Measurements from ENCODE around the gene PRKN. TPM values are rescaled to one million over a fixed set of nuclear protein-coding genes. Genes with fewer than 3 reads are reported as not detected.

PRKN gene
- total RNA-seq, 1 donor from 2014 or later = not detected

GRCh38 chr6:161359618-161359945 is 1368.0 kb downstream of the PRKN start:
- no peak overlapping the region for H3K27ac Mint-ChIP-seq
- DNase-seq (ENCODE audit: low spot score) = no peak
- H3K27me3 Mint-ChIP-seq (ENCODE audit: low read depth) = no peaks in the 10 kb centered on the region
- no peaks in the 10 kb centered on the region for H3K36me3 Mint-ChIP-seq (ENCODE audit: low read depth)
- intact Hi-C loops (cut with micrococcal nuclease) = no loop called here
- no peak overlapping the region for H3K4me3 Mint-ChIP-seq (ENCODE audit: low read depth)
- H3K4me1 Mint-ChIP-seq (ENCODE audit: low read depth) = peaks cover 5% of the 10 kb centered on the region
- peaks cover 16% of the 10 kb centered on the region for H3K9me3 Mint-ChIP-seq

GRCh38 chr6:161356167-161356854 is 1371.3 kb downstream of the PRKN start:
- Mint-ChIP-seq H3K4me3 (ENCODE audit: low read depth) (no peak overlapping the region), H3K9me3 (peaks cover 4% of the 10 kb centered on the region), H3K4me1 (ENCODE audit: low read depth) (peaks cover 5% of the 10 kb centered on the region), H3K36me3 (ENCODE audit: low read depth) (no peaks in the 10 kb centered on the region), H3K27me3 (ENCODE audit: low read depth) (no peaks in the 10 kb centered on the region), H3K27ac (no peak overlapping the region)
- intact Hi-C loops (cut with micrococcal nuclease) = no loop called here
- no peak for DNase-seq (ENCODE audit: low spot score)

- Mint-ChIP-seq H3K27me3 (ENCODE audit: low read depth) (no peaks in the 10 kb centered on the region), H3K27ac (no peak overlapping the region), H3K4me3 (ENCODE audit: low read depth) (no peak overlapping the region), H3K36me3 (ENCODE audit: low read depth) (no peaks in the 10 kb centered on the region), H3K9me3 (no peaks in the 10 kb centered on the region), H3K4me1 (ENCODE audit: low read depth) (peaks cover 5% of the 10 kb centered on the region)
- DNase-seq (ENCODE audit: low spot score) = no peak
- intact Hi-C loops (cut with micrococcal nuclease) = no loop called here
Observed at GRCh38 chr6:161355696-161356095, 1371.9 kb downstream of the PRKN start.

GRCh38 chr6:161354956-161355355 is 1372.6 kb downstream of the PRKN start:
- Mint-ChIP-seq H3K36me3 (ENCODE audit: low read depth) (no peaks in the 10 kb centered on the region), H3K4me3 (ENCODE audit: low read depth) (no peak overlapping the region), H3K27me3 (ENCODE audit: low read depth) (no peaks in the 10 kb centered on the region), H3K27ac (no peak overlapping the region), H3K9me3 (no peaks in the 10 kb centered on the region), H3K4me1 (ENCODE audit: low read depth) (peaks cover 5% of the 10 kb centered on the region)
- intact Hi-C loops (cut with micrococcal nuclease) = no loop called here
- DNase-seq (ENCODE audit: low spot score) = no peak

GRCh38 chr6:161354276-161354840 is 1373.2 kb downstream of the PRKN start:
- no peaks in the 10 kb centered on the region for H3K9me3 Mint-ChIP-seq
- no peak for DNase-seq (ENCODE audit: low spot score)
- intact Hi-C loops (cut with micrococcal nuclease) = no loop called here

GRCh38 chr6:161353208-161353613 is 1374.4 kb downstream of the PRKN start:
- Mint-ChIP-seq H3K27ac (no peak overlapping the region), H3K36me3 (ENCODE audit: low read depth) (no peaks in the 10 kb centered on the region), H3K4me3 (ENCODE audit: low read depth) (no peak overlapping the region), H3K9me3 (no peaks in the 10 kb centered on the region), H3K27me3 (ENCODE audit: low read depth) (no peaks in the 10 kb centered on the region), H3K4me1 (ENCODE audit: low read depth) (peaks cover 5% of the 10 kb centered on the region)
- DNase-seq (ENCODE audit: low spot score) = no peak
- intact Hi-C loops (cut with micrococcal nuclease) = no loop called here

More at GRCh38 chr6:161354276-161354840, 1373.2 kb downstream of the PRKN start:
- Mint-ChIP-seq H3K27ac (no peak overlapping the region), H3K27me3 (ENCODE audit: low read depth) (no peaks in the 10 kb centered on the region), H3K4me3 (ENCODE audit: low read depth) (no peak overlapping the region), H3K4me1 (ENCODE audit: low read depth) (peaks cover 5% of the 10 kb centered on the region), H3K36me3 (ENCODE audit: low read depth) (no peaks in the 10 kb centered on the region)

GRCh38 chr6:161351858-161352257 is 1375.7 kb downstream of the PRKN start:
- H3K27me3 Mint-ChIP-seq (ENCODE audit: low read depth) = no peaks in the 10 kb centered on the region
- DNase-seq (ENCODE audit: low spot score) = no peak

GRCh38 chr6:161349886-161350285 is 1377.7 kb downstream of the PRKN start:
- intact Hi-C loops (cut with micrococcal nuclease) = no loop called here
- H3K27me3 Mint-ChIP-seq (ENCODE audit: low read depth) = no peaks in the 10 kb centered on the region
- no peak overlapping the region for H3K4me3 Mint-ChIP-seq (ENCODE audit: low read depth)
- no peaks in the 10 kb centered on the region for H3K36me3 Mint-ChIP-seq (ENCODE audit: low read depth)
- H3K4me1 Mint-ChIP-seq (ENCODE audit: low read depth) = no peaks in the 10 kb centered on the region
- H3K27ac Mint-ChIP-seq = no peak overlapping the region
- H3K9me3 Mint-ChIP-seq = no peaks in the 10 kb centered on the region
- DNase-seq (ENCODE audit: low spot score) = no peak

More at GRCh38 chr6:161351858-161352257, 1375.7 kb downstream of the PRKN start:
- no peaks in the 10 kb centered on the region for H3K9me3 Mint-ChIP-seq
- H3K4me1 Mint-ChIP-seq (ENCODE audit: low read depth) = peaks cover 5% of the 10 kb centered on the region
- H3K27ac Mint-ChIP-seq = no peak overlapping the region
- H3K4me3 Mint-ChIP-seq (ENCODE audit: low read depth) = no peak overlapping the region
- no peaks in the 10 kb centered on the region for H3K36me3 Mint-ChIP-seq (ENCODE audit: low read depth)
- intact Hi-C loops (cut with micrococcal nuclease) = no loop called here

GRCh38 chr6:161348628-161348994 is 1379.0 kb downstream of the PRKN start:
- no peaks in the 10 kb centered on the region for H3K4me1 Mint-ChIP-seq (ENCODE audit: low read depth)
- H3K36me3 Mint-ChIP-seq (ENCODE audit: low read depth) = no peaks in the 10 kb centered on the region
- no peak overlapping the region for H3K27ac Mint-ChIP-seq
- H3K27me3 Mint-ChIP-seq (ENCODE audit: low read depth) = no peaks in the 10 kb centered on the region
- no peaks in the 10 kb centered on the region for H3K9me3 Mint-ChIP-seq
- intact Hi-C loops (cut with micrococcal nuclease) = no loop called here
- DNase-seq (ENCODE audit: low spot score) = no peak
- H3K4me3 Mint-ChIP-seq (ENCODE audit: low read depth) = no peak overlapping the region

- intact Hi-C loops (cut with micrococcal nuclease) = no loop called here
- Mint-ChIP-seq H3K4me1 (ENCODE audit: low read depth) (no peaks in the 10 kb centered on the region), H3K36me3 (ENCODE audit: low read depth) (no peaks in the 10 kb centered on the region), H3K9me3 (no peaks in the 10 kb centered on the region), H3K27ac (no peak overlapping the region), H3K27me3 (ENCODE audit: low read depth) (no peaks in the 10 kb centered on the region), H3K4me3 (ENCODE audit: low read depth) (no peak overlapping the region)
- no peak for DNase-seq (ENCODE audit: low spot score)
Observed at GRCh38 chr6:161347988-161348627, 1379.5 kb downstream of the PRKN start.

- H3K4me1 Mint-ChIP-seq (ENCODE audit: low read depth) = no peaks in the 10 kb centered on the region
- no peaks in the 10 kb centered on the region for H3K9me3 Mint-ChIP-seq
- DNase-seq (ENCODE audit: low spot score) = no peak
- peaks cover 1% of the 10 kb centered on the region for H3K27me3 Mint-ChIP-seq (ENCODE audit: low read depth)
- no peak overlapping the region for H3K4me3 Mint-ChIP-seq (ENCODE audit: low read depth)
- no peaks in the 10 kb centered on the region for H3K36me3 Mint-ChIP-seq (ENCODE audit: low read depth)
- intact Hi-C loops (cut with micrococcal nuclease) = no loop called here
- no peak overlapping the region for H3K27ac Mint-ChIP-seq
Observed at GRCh38 chr6:161347125-161347524, 1380.4 kb downstream of the PRKN start.

- Mint-ChIP-seq H3K27ac (no peak overlapping the region), H3K9me3 (no peaks in the 10 kb centered on the region), H3K4me1 (ENCODE audit: low read depth) (no peaks in the 10 kb centered on the region), H3K36me3 (ENCODE audit: low read depth) (no peaks in the 10 kb centered on the region), H3K4me3 (ENCODE audit: low read depth) (no peak overlapping the region), H3K27me3 (ENCODE audit: low read depth) (peaks cover 1% of the 10 kb centered on the region)
- intact Hi-C loops (cut with micrococcal nuclease) = no loop called here
- DNase-seq (ENCODE audit: low spot score) = no peak
Observed at GRCh38 chr6:161346717-161347116, 1380.8 kb downstream of the PRKN start.

- no peaks in the 10 kb centered on the region for H3K9me3 Mint-ChIP-seq
- no peak overlapping the region for H3K27ac Mint-ChIP-seq
- peaks cover 3% of the 10 kb centered on the region for H3K27me3 Mint-ChIP-seq (ENCODE audit: low read depth)
Observed at GRCh38 chr6:161344626-161345025, 1382.9 kb downstream of the PRKN start.

More at GRCh38 chr6:161344626-161345025, 1382.9 kb downstream of the PRKN start:
- H3K4me3 Mint-ChIP-seq (ENCODE audit: low read depth) = no peak overlapping the region
- intact Hi-C loops (cut with micrococcal nuclease) = no loop called here
- no peak for DNase-seq (ENCODE audit: low spot score)
- H3K4me1 Mint-ChIP-seq (ENCODE audit: low read depth) = no peaks in the 10 kb centered on the region
- H3K36me3 Mint-ChIP-seq (ENCODE audit: low read depth) = no peaks in the 10 kb centered on the region
